GM21528 (cell line): ENCODE measurements around the gene PNLIPRP2.

Source experiments
- ATAC-seq: cut with Tn5 transposase; IDR thresholded peaks from one replicate; pipeline ENCODE4 v1.9.1; 2021; ENCODE audit warnings: mild to moderate bottlenecking, moderate library complexity; ENCODE audit not compliant: unreplicated experiment, low FRiP score

PNLIPRP2 gene

DNA sequence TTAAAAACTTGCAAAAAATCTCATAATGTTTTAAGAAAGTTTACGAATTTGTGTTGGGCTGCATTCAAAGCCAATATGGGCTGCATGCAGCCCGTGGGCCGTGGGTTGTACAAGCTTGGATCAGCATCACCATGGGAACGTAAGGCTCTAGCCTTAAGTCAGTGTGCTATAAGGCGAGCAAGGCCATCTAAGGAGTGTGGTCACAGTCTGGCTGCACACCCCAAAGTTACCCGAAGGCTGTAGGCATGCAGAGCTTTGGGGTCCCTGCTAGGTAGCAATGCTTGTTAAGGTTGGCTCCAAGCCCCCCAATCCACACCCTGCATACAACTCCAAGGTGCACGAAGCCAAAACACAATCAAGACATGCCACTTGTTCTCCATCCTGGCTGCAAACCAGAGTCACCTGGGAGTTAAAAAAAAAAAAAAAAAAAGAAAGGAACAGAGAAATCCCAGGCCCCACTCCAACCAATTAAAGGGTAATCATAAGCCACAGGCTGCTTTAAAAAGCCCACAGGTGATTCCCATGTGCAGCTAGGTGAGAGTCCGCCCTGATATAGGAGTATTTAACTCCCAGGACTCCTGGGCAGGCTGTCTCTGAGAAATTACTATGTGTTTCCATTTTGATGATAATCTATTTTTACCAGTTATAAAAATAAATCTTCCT lies 8.5 kb upstream of the PNLIPRP2 start:
- ATAC-seq, result no peak

DNA sequence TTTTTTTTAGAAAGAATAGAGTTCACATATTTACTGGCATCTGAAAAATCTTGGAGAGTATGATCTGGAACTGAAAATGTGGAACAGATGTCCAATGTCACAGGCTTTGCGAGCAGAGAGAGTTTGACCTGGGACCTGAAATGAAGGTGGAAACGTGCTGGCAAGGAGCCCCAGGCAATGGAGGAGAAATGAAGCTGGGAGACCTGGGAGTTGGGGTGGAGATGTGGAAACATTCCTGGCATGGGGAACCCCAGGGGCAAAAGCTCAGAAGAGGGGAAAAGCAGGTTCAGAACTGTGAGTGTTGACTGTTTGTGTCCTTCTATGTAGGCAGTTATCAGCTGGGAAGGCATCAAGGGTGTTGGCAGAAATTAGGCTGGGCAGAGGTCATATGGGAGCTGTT lies 7.3 kb upstream of the PNLIPRP2 start:
- ATAC-seq, result no peak

DNA sequence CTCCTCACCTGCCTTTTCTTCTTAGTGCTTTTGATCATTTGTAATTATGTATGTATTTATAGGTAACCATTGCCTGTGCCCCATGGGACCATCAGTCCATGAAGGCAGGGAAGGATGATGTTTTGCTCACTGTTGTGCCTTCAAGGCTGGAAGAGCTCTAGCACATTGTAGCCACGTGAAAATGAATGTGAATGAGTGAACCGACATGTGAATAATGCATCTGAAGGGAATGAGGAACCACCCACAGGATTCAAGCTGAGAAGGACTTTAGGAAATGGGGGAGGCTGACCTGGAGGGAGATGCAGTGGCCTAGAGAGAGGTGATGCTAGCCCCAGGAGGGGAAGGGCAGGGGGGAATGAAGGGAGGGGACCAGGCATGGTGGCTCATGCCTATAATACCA lies 6.0 kb upstream of the PNLIPRP2 start:
- ATAC-seq, result no peak

DNA sequence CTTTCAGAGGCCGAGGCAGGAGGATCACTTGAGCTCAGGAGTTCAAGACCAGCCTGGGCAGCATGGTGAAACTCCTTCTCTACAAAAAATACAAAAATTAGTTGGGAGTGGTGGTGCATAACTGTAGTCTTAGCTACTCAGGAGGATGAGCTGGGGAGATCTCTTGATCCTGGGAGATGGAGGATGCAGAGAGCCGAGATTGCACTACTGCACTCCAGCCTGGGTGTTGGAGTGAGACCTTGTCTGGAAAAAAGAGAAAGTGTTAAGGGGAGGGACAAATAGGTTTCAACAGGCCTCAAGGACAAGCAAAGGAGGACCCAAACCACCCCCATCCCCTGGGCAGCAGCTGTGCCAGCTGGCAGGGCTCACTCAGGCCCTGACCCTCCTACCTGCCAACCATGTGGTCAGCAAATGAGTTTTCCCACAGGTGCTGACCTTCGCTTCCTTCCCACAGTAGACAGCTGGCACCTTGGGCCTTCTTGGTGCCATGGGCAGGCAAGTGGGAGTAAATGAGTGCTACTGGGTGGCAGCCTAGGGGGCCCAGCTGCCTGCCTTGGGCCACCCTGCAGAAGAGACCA lies 5.5 kb upstream of the PNLIPRP2 start:
- no peak for ATAC-seq

DNA sequence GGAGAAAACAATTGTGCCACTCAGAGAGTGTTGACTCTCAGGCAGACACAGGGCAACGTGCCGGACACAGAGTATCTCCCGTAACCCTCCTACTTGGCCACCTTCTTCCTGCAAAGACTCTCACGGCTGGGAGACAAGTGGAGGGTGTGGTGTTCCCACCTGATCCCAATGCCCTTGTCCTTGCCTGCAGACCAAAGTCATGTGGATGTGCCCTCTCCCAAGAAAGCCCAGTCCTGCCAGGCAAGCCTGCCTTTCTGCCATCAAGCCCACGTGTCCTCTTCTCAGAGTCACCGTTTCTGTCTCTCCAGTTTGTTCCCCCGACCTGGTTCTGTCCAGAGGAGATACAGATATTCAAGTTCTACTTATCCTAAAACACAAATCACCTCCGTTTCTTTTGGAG lies 723 bp downstream of the PNLIPRP2 start:
- ATAC-seq, result no peak

DNA sequence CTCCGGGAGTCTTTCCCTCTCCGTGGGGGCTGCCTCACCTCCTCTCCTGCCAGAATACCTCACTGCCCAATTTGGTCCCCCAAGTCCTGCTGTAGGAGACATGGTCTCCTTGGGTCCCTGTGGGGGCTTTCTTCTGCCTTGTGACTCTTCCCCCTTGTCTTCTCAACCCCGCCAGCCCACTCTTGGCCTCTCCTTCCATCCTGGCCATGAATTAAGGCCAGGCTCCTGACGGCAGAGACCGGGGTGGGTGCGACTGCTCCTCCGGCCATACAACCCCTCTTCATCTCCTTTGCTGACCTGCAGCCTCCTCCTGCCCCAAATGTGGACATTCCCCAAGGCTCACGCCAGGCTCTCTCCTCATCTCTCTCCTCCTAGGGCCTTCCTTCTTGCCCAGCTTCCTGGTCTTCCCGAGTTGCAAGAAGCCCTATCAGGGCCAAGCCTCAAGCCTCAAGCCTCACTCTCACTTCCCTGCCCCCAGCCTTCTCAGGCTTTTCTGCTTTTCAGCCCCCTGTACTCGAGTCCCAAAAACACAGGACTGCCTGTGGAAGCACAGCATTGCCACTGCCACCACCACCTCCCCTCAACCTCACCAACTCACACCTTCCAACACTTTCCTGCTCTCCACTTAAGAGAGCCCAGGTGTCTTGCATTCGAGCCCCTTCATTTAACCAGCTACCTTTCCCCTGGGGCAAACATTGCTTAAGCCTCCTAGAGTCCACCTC lies 1.3 kb downstream of the PNLIPRP2 start:
- ATAC-seq, result no peak

DNA sequence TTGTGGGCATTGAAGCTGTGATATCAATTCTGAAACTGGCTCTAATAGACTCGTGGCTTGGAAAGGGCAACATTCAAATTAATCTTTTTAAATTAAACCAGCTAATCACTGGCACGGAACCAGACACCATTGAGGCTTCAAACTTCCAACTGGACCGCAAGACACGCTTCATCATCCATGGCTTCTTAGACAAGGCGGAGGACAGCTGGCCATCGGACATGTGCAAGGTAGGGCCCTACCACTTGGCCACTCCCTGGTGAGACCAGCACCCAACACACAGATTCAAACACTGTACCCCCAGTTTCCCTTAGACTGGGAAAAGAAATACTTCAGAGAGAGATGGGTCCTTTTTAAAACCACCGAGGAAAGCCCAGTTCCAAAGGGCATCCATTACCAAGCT lies 5.1 kb downstream of the PNLIPRP2 start:
- no peak for ATAC-seq

DNA sequence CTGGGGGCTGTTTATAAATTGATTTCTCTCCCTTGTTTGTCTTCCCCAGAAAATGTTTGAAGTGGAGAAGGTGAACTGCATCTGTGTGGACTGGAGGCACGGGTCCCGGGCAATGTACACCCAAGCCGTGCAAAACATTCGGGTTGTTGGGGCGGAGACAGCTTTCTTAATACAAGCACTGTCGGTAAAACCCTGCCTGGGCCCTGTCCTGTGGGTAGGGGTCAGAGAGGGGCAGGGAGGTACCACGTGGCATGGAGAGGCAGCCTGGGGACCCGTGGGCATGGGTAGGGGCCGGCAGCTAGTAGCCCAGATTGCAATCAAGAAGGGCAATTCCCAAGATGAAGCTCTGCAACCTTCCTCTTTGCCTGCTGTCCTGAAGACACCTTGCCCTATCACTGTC lies 6.1 kb downstream of the PNLIPRP2 start:
- ATAC-seq, result no peak

DNA sequence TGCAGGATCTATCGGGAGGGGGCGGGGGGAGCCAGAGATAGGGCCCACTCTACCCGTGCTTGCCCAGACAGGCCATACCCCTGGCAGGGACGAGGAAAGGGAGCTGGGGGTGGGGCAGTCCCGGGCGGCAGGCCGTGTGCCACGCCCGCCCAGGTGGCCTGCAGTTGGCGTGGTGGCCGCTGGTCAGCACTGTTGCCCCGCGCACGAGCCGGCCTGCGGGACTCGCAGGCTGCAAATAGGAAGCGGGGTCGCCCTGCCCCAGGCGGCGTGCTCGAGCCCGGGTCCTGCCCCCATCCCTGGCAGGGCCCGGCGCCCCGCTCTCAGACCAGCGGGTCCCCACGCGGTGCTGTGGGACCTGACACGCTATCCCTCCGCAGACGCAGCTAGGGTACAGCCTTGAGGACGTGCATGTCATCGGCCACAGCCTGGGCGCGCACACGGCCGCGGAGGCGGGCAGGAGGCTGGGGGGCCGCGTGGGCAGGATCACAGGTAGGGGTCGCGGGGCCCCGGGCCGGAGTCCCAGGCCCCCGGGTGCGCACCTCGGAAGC lies 6.7 kb downstream of the PNLIPRP2 start:
- no peak for ATAC-seq

DNA sequence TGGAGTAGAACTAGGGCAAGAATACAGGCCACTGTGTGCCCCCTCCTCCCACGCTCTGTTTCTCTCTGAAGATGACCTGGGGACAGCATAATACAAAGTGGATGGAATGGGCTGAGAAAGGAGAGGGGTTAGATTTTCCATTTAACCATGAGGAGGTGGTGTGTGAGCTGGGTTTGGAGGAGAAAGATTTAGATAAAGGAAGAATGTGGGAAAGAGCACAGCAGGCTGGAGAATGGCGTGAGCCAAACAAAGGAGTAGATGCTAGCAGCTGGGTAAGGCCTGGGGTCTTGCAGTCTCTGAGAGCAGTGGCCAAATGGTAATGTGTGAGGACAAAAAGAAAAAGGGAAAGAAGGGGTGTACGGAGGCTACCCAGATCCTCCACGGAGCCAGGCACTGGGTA lies 8.6 kb downstream of the PNLIPRP2 start:
- ATAC-seq, result no peak

DNA sequence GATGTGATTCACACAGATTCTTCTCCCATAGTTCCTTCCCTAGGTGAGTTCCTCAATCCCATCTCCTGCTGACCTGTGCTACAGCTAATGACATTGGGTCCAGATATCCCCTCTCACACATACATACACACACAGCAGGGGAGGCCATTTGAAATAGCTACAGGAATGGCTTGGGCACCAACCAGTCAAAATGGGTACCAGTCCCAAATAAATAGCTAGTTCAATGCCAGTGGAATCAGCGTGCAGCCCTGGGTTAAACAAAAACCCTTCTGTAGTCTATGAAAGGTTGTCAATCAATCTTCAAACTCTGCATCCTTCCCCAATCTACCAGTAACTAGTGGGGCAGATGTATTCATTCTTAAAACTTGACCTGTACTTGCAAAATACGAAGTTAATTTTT lies 9.3 kb downstream of the PNLIPRP2 start:
- no peak for ATAC-seq

DNA sequence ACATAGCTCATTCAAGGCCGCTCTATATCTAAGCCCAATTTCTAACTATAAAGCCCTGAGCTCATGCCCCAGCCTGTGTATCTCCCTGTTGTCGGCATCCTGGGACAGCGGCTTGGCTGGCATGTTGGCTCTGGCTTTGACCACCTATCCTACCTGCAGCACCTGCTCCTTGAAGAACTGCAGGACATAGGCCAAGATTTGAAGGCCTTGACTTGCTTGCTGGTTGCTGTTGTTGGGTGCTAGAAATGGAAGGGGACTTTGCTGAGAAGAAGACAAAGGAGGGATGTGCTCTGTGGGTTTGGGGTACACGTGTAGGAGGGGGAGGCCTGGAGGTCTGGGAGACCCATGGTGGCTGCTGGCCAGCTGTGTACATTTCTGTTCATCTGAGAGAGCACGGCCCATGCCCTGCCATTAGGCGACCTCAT lies 11.1 kb downstream of the PNLIPRP2 start:
- ATAC-seq, result no peak

DNA sequence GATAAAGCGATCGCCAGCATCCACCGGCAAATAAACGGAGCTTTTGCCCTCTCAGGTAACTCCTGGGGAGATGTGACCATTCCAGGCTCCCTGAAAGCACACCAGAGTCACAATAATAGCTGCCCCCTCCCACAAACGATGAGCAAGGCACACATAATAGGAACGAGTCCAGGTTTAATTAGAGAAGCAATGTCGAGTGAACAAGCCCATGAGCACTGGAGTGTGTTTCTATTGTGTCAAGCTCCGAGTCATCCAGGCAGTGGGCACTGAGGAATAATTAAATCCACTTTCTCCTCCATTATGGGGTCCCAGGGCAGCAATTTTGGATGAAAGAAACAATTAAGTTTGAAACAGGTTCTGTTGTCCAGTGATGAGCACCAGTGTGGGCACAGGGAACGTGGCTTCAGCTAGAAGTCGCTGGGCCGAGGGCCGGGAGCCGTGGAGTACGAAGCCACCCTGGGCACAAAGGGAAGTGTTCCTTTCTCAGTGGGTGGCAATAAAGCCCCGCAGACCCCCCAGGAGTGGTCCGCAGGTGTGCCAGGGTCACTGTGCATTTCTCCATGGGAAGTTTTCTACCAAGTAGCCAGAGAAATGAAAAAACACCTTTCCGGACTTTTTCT lies 12.0 kb downstream of the PNLIPRP2 start:
- no peak for ATAC-seq

DNA sequence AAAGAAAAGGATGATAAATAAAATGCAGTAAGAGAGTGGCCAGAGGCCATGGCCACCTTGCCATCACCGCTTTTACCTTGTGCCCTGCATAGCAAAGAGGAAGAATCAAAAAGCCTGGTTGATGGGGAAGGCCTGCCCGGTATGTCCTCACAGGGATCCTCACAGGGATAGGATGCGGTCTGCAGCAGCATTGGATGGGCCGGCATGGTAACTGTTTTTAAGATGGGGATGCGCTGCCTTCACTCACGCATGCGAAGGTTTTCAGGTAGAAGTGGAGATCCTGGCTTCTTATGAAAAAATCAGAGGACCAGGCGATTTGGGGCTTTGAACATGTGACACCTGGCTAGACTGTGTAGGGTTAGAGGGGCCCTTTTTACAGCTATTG lies 12.5 kb downstream of the PNLIPRP2 start:
- no peak for ATAC-seq

DNA sequence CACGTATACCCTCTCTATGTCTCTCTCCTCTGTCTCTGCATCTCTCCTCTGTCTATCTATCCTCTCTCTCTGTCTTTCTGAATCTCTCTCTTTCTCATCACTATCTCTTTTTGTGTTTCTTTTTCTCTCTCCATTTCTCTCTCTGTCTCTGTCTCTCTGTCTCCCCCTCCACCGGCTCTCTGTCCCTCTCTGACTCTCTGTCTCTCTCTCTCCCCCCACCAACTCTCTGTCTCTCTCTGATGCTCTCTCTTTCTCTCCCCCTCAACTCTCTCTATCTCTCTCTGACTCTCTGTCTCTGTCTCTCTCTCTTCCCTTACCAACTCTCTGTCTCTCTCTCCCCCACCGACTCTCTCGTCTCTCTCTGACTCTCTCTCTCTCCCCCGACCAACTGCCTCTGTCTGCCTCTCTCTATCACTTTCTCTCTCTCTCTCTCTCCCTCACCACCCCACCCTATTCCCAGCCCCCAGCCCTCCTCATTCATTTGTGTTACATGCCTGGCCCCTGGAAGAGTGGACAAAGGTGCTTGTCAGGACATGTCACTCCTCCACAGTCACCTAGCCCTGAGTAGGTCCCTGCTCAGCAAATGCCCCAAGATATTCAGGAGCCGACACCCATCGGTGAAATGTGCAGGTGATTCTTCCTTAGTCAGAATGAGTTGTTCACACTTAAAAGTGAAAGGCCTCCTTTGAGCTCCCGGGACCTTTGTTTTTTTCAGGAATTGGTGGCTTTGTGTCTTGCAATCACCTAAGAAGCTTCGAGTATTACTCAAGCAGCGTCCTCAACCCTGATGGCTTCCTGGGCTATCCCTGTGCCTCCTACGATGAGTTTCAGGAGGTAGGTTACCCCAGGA lies 13.6 kb downstream of the PNLIPRP2 start:
- no peak for ATAC-seq

DNA sequence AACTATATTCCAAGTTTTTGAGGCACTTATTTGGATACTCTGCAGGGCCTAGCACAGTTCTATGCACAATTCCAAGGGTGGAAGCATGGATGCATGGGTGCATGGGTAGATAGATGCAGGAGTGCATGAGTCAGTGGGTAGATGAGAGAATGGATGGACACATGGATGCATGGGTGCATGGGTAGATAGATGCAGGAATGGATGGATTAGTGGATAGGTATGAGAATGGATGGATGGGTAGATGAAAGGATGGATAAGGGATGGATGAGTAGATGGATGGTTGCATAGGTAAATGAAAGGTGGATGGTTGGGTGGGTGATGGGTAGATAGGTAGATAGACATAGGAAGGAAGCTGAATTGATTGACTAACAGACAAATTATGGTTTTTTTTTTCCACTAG lies 15.6 kb downstream of the PNLIPRP2 start:
- ATAC-seq, result no peak

DNA sequence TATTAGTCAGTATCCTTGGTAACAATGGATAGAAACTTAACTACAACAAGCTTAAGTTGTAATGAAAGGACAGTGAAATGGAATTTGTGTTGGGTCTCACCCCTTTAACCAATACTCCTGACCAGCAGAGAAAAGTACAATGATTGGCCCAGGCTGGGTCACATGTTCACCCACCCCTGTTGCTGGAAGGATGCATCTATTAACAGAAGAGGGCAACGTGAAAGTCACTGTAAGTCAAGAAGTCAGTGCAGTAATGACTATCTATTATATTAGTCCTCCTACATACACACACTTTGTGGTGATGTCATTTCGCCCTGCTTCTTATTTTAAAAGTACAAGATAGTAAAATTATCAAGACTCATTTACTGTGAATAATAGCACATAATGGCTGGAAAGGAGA lies 16.2 kb downstream of the PNLIPRP2 start:
- ATAC-seq, result no peak

DNA sequence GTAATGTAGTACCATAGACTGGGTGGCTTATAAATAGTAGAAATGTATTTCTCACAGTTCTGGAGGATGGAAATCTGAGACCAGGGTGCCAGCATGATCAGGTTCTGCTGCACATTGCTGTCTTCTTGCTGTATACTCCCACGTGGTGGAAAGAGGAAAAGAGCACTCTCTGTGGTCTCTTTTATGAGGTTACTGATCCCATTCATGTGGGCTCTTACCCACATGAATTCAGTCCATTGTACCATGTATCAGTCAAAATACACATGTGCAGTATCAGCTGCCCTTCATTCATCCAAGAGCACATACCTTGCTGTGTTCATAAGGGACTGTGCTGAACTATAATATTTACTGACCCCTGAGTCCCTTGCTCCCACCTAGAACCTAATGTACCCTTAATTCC lies 17.1 kb downstream of the PNLIPRP2 start:
- ATAC-seq, result no peak

DNA sequence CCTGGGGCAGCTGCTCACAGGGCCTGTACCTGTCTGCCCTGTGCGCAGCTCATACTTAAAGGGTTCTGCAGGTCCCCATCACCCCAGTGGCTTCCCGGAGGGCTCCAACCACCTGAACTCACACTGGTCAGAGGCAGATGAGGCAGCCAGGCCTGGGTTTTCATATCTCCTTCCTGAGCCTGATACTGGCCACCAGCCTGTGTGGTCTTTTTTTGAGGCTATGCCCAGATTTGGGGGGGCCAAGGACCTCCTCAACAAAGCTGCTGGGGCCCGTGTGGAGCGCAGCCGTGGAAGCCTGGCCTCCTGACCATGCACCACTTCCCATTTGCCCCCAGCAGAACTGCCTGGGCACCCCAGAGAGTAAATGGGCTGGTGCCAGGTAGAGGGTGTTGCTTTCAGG lies 25.7 kb downstream of the PNLIPRP2 start:
- ATAC-seq, result no peak

DNA sequence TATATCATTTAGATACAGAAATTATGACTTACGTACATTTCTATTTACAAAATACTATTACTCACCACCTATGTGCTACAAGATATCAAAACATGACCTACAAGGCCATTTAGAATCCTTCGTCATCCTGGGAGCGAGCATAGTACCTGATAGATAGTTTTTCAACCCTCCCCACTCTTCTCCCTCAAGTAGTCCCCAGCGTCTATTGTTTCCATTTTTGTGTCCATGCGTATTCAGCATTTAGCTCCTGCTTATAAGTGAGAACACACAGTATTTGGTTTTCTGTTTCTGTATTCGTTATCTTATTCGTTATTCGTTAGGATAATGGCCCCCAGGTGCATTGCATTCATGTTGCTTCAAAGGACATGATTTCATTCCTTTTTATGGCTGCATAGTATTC lies 28.1 kb downstream of the PNLIPRP2 start:
- no peak for ATAC-seq
